K562 (cell line): ENCODE data around the gene SPATA21. TPM values are rescaled to one million over a fixed set of nuclear protein-coding genes. Genes with fewer than 3 reads are reported as not detected.

ENCODE experiments used
- CREM ChIP-seq: IDR thresholded peaks from 2 replicates; pipeline ENCODE4 v1.6.1; 2014; ENCODE audit warnings: antibody characterized with exemption, low read depth
- KDM4B ChIP-seq, 2 experiments: fragments of 450-650 bp in 1 of 2; sonication (generic) in 1 of 2; IDR thresholded peaks; 2 replicates each; pipeline ENCODE4 v1.6.1; 2016 to 2017; ENCODE audit warnings: borderline replicate concordance in 2 of 2, antibody characterized with exemption in 1 of 2, low read depth in 1 of 2, mild to moderate bottlenecking in 1 of 2
- NFE2L1 ChIP-seq: fragments of 450-650 bp; IDR thresholded peaks from 2 replicates; pipeline ENCODE4 v1.6.1; 2016; ENCODE audit warnings: missing genetic modification characterization, low read depth, mild to moderate bottlenecking, missing compliant biosample characterization, moderate library complexity, borderline replicate concordance
- PTRF ChIP-seq: fragments of 450-650 bp; IDR thresholded peaks from 2 replicates; pipeline ENCODE4 v1.6.1; 2016; ENCODE audit warnings: mild to moderate bottlenecking, missing genetic modification characterization, missing compliant biosample characterization
- SMARCE1 ChIP-seq: fragments of 450-650 bp; IDR thresholded peaks from 2 replicates; pipeline ENCODE4 v1.7.1; 2016; ENCODE audit warnings: mild to moderate bottlenecking
- TAF7 ChIP-seq: fragments of 450-650 bp; IDR thresholded peaks from 2 replicates; pipeline ENCODE4 v1.6.1; 2016; ENCODE audit warnings: missing genetic modification characterization, missing compliant biosample characterization
- TFAM ChIP-seq: fragments of 250-450 bp; sonication (Bioruptor Pico); conservative IDR thresholded peaks from 2 replicates; pipeline ENCODE4 v1.5.0; 2021; ENCODE audit warnings: mild to moderate bottlenecking, moderate library complexity
- ZBTB1 ChIP-seq: sonication (generic); formaldehyde crosslinking; IDR thresholded peaks from 2 replicates; pipeline ENCODE4 v1.8.1; 2023; ENCODE audit warnings: missing genetic modification reagents, low read depth, mild to moderate bottlenecking, borderline replicate concordance
- ZFP1 ChIP-seq: fragments of 450-650 bp; formaldehyde crosslinking; IDR thresholded peaks from 2 replicates; pipeline ENCODE4 v1.4.0; 2020; ENCODE audit warnings: mild to moderate bottlenecking, mixed read lengths
- ZNF239 ChIP-seq: fragments of 250-450 bp; sonication (Bioruptor Pico); IDR thresholded peaks from 2 replicates; pipeline ENCODE4 v1.4.0; 2020; ENCODE audit warnings: mild to moderate bottlenecking
- ZNF316 ChIP-seq: fragments of 450-650 bp; IDR thresholded peaks from 2 replicates; pipeline ENCODE4 v1.6.1; 2016
- polyA plus RNA-seq, 8 experiments: library from polyadenylated mRNA; depleted of rRNA in 4 of 8; stranded (reverse) in 5 of 8; unstranded in 3 of 8; fragments of >200 nt; fragmentation: Nextera tagmentation in 2 of 8; fragmentation: Illumina TruSeq in 1 of 8; extraction: Ambion mirVana in 2 of 8; extraction: Trizol in 1 of 8; gene quantifications; 2 replicates each; pipeline versions ENCODE4 v1.2.1 to v1.2.3, GENCODE V29; 2011 to 2014; ENCODE audit warnings: inconsistent platforms in 1 of 8, missing spikeins in 1 of 8
- total RNA-seq, 7 experiments: library from RNA; depleted of rRNA in 6 of 7; stranded (reverse); fragments of >200 nt in 6 of 7; fragmentation: Illumina TruSeq in 2 of 7; extraction: Trizol in 2 of 7; gene quantifications; 2 replicates each; pipeline versions ENCODE4 v1.2.1 to v1.2.3, GENCODE V29; 2011 to 2021; ENCODE audit warnings: low replicate concordance in 1 of 7
- TF ChIP-seq, protein P1 (sequence below): fragments of 200-600 bp; sonication (generic); IDR thresholded peaks from one replicate; pipeline ENCODE4 v1.6.1; 2012; ENCODE audit warnings: mild to moderate bottlenecking, low read depth, low read length, inconsistent platforms
- TF ChIP-seq, protein P2 (sequence below), 2 experiments: fragments of 250-450 bp in 1 of 2; fragments of 450-650 bp in 1 of 2; sonication (Bioruptor Pico) in 1 of 2; IDR thresholded peaks; 2 replicates each; pipeline versions ENCODE4 v1.6.1 to v1.8.0; 2016 to 2021; ENCODE audit warnings: mild to moderate bottlenecking in 2 of 2, moderate library complexity in 2 of 2, missing compliant biosample characterization in 1 of 2, missing genetic modification characterization in 1 of 2
- TF ChIP-seq, protein P3 (sequence below): fragments of 450-650 bp; IDR thresholded peaks from 2 replicates; pipeline ENCODE4 v1.6.1; 2014; ENCODE audit warnings: low read depth, mild to moderate bottlenecking, moderate library complexity, borderline replicate concordance

SPATA21 gene
- total and polyA plus RNA-seq, 9 of the 15 experiments (the other 6 are each of a cell fraction or from before 2014, with no cell fraction given): 0.10 to 0.36 (median 0.13) TPM; not detected in 3

DNA sequence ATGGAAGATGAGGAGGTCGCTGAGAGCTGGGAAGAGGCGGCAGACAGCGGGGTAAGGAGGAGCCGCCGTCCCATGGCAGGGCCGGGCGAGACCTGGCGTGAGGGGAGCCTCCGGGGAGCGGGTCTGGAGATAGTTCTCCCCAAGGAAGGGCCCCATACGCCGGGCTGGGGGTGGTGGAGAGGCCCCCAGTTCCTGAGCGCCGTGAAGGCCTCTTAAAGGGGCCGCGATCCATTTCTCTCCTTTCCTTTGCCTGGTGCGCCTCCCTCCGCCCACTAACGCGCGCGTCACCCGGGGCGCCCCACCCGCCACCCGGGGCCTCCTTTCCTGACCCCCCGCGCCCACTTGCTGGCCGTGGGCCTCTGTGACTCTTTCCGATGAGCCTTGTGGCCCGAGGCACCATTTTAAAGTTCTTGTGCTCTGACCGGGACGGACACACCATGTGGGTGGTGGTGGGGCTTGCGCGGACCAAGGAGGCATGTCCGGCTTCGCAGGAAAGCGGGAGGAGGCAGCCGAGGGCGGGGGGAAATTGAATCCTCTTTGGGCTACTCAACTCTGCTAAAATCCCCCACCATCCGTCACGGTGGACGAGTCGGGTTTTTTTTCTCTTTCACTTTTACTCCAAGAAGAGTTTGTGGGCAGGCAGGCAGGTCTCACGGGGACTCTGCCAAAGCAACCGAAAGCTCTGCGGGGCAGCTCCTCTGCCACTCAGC, 69.8 kb downstream of the SPATA21 start (continued):
- TF ChIP-seq, protein P1, sequence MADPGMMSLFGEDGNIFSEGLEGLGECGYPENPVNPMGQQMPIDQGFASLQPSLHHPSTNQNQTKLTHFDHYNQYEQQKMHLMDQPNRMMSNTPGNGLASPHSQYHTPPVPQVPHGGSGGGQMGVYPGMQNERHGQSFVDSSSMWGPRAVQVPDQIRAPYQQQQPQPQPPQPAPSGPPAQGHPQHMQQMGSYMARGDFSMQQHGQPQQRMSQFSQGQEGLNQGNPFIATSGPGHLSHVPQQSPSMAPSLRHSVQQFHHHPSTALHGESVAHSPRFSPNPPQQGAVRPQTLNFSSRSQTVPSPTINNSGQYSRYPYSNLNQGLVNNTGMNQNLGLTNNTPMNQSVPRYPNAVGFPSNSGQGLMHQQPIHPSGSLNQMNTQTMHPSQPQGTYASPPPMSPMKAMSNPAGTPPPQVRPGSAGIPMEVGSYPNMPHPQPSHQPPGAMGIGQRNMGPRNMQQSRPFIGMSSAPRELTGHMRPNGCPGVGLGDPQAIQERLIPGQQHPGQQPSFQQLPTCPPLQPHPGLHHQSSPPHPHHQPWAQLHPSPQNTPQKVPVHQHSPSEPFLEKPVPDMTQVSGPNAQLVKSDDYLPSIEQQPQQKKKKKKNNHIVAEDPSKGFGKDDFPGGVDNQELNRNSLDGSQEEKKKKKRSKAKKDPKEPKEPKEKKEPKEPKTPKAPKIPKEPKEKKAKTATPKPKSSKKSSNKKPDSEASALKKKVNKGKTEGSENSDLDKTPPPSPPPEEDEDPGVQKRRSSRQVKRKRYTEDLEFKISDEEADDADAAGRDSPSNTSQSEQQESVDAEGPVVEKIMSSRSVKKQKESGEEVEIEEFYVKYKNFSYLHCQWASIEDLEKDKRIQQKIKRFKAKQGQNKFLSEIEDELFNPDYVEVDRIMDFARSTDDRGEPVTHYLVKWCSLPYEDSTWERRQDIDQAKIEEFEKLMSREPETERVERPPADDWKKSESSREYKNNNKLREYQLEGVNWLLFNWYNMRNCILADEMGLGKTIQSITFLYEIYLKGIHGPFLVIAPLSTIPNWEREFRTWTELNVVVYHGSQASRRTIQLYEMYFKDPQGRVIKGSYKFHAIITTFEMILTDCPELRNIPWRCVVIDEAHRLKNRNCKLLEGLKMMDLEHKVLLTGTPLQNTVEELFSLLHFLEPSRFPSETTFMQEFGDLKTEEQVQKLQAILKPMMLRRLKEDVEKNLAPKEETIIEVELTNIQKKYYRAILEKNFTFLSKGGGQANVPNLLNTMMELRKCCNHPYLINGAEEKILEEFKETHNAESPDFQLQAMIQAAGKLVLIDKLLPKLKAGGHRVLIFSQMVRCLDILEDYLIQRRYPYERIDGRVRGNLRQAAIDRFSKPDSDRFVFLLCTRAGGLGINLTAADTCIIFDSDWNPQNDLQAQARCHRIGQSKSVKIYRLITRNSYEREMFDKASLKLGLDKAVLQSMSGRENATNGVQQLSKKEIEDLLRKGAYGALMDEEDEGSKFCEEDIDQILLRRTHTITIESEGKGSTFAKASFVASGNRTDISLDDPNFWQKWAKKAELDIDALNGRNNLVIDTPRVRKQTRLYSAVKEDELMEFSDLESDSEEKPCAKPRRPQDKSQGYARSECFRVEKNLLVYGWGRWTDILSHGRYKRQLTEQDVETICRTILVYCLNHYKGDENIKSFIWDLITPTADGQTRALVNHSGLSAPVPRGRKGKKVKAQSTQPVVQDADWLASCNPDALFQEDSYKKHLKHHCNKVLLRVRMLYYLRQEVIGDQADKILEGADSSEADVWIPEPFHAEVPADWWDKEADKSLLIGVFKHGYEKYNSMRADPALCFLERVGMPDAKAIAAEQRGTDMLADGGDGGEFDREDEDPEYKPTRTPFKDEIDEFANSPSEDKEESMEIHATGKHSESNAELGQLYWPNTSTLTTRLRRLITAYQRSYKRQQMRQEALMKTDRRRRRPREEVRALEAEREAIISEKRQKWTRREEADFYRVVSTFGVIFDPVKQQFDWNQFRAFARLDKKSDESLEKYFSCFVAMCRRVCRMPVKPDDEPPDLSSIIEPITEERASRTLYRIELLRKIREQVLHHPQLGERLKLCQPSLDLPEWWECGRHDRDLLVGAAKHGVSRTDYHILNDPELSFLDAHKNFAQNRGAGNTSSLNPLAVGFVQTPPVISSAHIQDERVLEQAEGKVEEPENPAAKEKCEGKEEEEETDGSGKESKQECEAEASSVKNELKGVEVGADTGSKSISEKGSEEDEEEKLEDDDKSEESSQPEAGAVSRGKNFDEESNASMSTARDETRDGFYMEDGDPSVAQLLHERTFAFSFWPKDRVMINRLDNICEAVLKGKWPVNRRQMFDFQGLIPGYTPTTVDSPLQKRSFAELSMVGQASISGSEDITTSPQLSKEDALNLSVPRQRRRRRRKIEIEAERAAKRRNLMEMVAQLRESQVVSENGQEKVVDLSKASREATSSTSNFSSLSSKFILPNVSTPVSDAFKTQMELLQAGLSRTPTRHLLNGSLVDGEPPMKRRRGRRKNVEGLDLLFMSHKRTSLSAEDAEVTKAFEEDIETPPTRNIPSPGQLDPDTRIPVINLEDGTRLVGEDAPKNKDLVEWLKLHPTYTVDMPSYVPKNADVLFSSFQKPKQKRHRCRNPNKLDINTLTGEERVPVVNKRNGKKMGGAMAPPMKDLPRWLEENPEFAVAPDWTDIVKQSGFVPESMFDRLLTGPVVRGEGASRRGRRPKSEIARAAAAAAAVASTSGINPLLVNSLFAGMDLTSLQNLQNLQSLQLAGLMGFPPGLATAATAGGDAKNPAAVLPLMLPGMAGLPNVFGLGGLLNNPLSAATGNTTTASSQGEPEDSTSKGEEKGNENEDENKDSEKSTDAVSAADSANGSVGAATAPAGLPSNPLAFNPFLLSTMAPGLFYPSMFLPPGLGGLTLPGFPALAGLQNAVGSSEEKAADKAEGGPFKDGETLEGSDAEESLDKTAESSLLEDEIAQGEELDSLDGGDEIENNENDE: no peak
- TF ChIP-seq SMARCE1 (0 out of 2 replicates have a peak, but pooled peaks have one; percentile 45), ZNF316 (no peak), ZNF239 (CRISPR knock-in tag) (no peak), ZFP1 (no peak), TAF7 (tag) (peak; percentile 55; the same call in 1 of the 2 replicates), TFAM (CRISPR knock-in tag) (no peak), CREM (peak; percentile 61), KDM4B (IDR thresholded peaks at IDR 0.05; ENCODE audit: borderline replicate concordance in 2 of 2, low read depth in 1 of 2) (no peak; a peak in 1 of 4 replicates), NFE2L1 (tag) (no peak), PTRF (no peak), ZBTB1 (peak; percentile 53; the same call in 1 of the 2 replicates)
- TF ChIP-seq, protein P2, sequence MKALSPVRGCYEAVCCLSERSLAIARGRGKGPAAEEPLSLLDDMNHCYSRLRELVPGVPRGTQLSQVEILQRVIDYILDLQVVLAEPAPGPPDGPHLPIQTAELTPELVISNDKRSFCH (CRISPR knock-in tag; IDR thresholded peaks at IDR 0.05): no peak
- TF ChIP-seq, protein P2 (tag; IDR thresholded peaks at IDR 0.05): no peak
- TF ChIP-seq, protein P3, sequence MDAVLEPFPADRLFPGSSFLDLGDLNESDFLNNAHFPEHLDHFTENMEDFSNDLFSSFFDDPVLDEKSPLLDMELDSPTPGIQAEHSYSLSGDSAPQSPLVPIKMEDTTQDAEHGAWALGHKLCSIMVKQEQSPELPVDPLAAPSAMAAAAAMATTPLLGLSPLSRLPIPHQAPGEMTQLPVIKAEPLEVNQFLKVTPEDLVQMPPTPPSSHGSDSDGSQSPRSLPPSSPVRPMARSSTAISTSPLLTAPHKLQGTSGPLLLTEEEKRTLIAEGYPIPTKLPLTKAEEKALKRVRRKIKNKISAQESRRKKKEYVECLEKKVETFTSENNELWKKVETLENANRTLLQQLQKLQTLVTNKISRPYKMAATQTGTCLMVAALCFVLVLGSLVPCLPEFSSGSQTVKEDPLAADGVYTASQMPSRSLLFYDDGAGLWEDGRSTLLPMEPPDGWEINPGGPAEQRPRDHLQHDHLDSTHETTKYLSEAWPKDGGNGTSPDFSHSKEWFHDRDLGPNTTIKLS: no peak
